HG02610 (cell line): Measurements from ENCODE around the gene ZNF836.

ENCODE experiments used
- ATAC-seq: cut with Tn5 transposase; IDR thresholded peaks from one replicate; pipeline ENCODE4 v1.9.1; 2021; ENCODE audit warnings: mild to moderate bottlenecking, moderate library complexity; ENCODE audit not compliant: unreplicated experiment

Gene ZNF836

GRCh38 chr19:52188822-52189734 is 17.7 kb upstream of the ZNF836 start:
- ATAC-seq: peak; percentile 1

- ATAC-seq: no peak
Measured at GRCh38 chr19:52187407-52187806, 16.0 kb upstream of the ZNF836 start.

GRCh38 chr19:52176574-52176973 is 5.2 kb upstream of the ZNF836 start:
- no peak for ATAC-seq

GRCh38 chr19:52172347-52172746 is 926 bp upstream of the ZNF836 start:
- ATAC-seq: no peak

- peak; percentile 26 for ATAC-seq
Measured at GRCh38 chr19:52170863-52171320, 529 bp downstream of the ZNF836 start.

- ATAC-seq: no peak
Measured at GRCh38 chr19:52170304-52170703, 1.1 kb downstream of the ZNF836 start.

GRCh38 chr19:52155596-52156359 is 15.6 kb downstream of the ZNF836 start:
- ATAC-seq: no peak

GRCh38 chr19:52148256-52148655 is 23.2 kb downstream of the ZNF836 start:
- no peak for ATAC-seq

- ATAC-seq: no peak
Measured at GRCh38 chr19:52142001-52142595, 29.3 kb downstream of the ZNF836 start.

- ATAC-seq: no peak
Measured at GRCh38 chr19:52141203-52141602, 30.2 kb downstream of the ZNF836 start.

- peak; percentile 95 for ATAC-seq
Measured at GRCh38 chr19:52140032-52140710, 31.2 kb downstream of the ZNF836 start.

GRCh38 chr19:52139252-52140031 is 32.0 kb downstream of the ZNF836 start, which contains the start of gene ZNF616:
Gene ZNF616, minus strand, starts transcription at chr19:52139938. Its CDS starts 9,426 bp downstream, at chr19:52130512.
- ATAC-seq: peak; percentile 64

- no peak for ATAC-seq
Measured at GRCh38 chr19:52138983-52139251, 32.5 kb downstream of the ZNF836 start.

- no peak for ATAC-seq
Measured at GRCh38 chr19:52138278-52138982, 33.0 kb downstream of the ZNF836 start.

GRCh38 chr19:52120286-52120685 is 51.1 kb downstream of the ZNF836 start:
- no peak for ATAC-seq

GRCh38 chr19:52115526-52116053 is 55.8 kb downstream of the ZNF836 start:
- no peak for ATAC-seq

GRCh38 chr19:52114691-52115090 is 56.7 kb downstream of the ZNF836 start:
- no peak for ATAC-seq

- no peak for ATAC-seq
Measured at GRCh38 chr19:52112624-52113023, 58.8 kb downstream of the ZNF836 start.

- ATAC-seq: no peak
Measured at GRCh38 chr19:52110780-52111179, 60.6 kb downstream of the ZNF836 start.
